Progenitor cell of endocrine pancreas (in vitro differentiated cells): Measurements from ENCODE around the gene NYAP2. TPM values are rescaled to one million over a fixed set of nuclear protein-coding genes. Genes with fewer than 3 reads are reported as not detected.
A peak's percentile ranks its signal among the peaks of the same experiment; 100 is the strongest.

ENCODE experiments used
- DNase-seq: peaks from one replicate; pipeline ENCODE4 v3.0.0; 2021; ENCODE audit warnings: low spot score; ENCODE audit not compliant: unreplicated experiment
- H3K27ac Mint-ChIP-seq: 2 replicates; pipeline ENCODE4 v1.8.0; 2021; ENCODE audit warnings: mild to moderate bottlenecking, moderate library complexity, mixed read lengths
- H3K27me3 Mint-ChIP-seq: 2 replicates; pipeline ENCODE4 v1.8.0; 2021; ENCODE audit warnings: mixed read lengths
- H3K36me3 Mint-ChIP-seq: 2 replicates; pipeline ENCODE4 v1.8.0; 2022; ENCODE audit warnings: mixed read lengths; ENCODE audit not compliant: insufficient read depth
- H3K4me1 Mint-ChIP-seq: 2 replicates; pipeline ENCODE4 v1.8.0; 2021; ENCODE audit warnings: low read depth, mixed read lengths
- H3K4me3 Mint-ChIP-seq: 2 replicates; pipeline ENCODE4 v1.8.0; 2021; ENCODE audit warnings: low read depth, mild to moderate bottlenecking, moderate library complexity, mixed read lengths
- H3K9me3 Mint-ChIP-seq: 2 replicates; pipeline ENCODE4 v1.8.0; 2021; ENCODE audit warnings: low read depth, mixed read lengths
- total RNA-seq: library from RNA; stranded (reverse); gene quantifications from 2 replicates; pipeline ENCODE4 v1.2.1, GENCODE V29; 2021
- TF ChIP-seq, protein P1 (sequence below): fragments of 200-600 bp; sonication (generic); IDR thresholded peaks from one replicate; pipeline ENCODE4 v1.5.0; 2021; ENCODE audit warnings: antibody characterized with exemption, mild to moderate bottlenecking; ENCODE audit not compliant: unreplicated experiment

Gene NYAP2
- total RNA-seq, 1 donor from 2014 or later: 0.10 TPM

GRCh38 chr2:225510796-225511195, 111.3 kb downstream of the NYAP2 start:
- Mint-ChIP-seq H3K27ac (no peak overlapping the region), H3K4me3 (no peak overlapping the region), H3K4me1 (peaks cover 9% of the 10 kb centered on the region), H3K9me3 (no peaks in the 10 kb centered on the region), H3K27me3 (peaks cover 4% of the 10 kb centered on the region), H3K36me3 (no peaks in the 10 kb centered on the region)
- TF ChIP-seq, protein P1, sequence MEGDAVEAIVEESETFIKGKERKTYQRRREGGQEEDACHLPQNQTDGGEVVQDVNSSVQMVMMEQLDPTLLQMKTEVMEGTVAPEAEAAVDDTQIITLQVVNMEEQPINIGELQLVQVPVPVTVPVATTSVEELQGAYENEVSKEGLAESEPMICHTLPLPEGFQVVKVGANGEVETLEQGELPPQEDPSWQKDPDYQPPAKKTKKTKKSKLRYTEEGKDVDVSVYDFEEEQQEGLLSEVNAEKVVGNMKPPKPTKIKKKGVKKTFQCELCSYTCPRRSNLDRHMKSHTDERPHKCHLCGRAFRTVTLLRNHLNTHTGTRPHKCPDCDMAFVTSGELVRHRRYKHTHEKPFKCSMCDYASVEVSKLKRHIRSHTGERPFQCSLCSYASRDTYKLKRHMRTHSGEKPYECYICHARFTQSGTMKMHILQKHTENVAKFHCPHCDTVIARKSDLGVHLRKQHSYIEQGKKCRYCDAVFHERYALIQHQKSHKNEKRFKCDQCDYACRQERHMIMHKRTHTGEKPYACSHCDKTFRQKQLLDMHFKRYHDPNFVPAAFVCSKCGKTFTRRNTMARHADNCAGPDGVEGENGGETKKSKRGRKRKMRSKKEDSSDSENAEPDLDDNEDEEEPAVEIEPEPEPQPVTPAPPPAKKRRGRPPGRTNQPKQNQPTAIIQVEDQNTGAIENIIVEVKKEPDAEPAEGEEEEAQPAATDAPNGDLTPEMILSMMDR: no peak
- DNase-seq: no peak

- no peaks in the 10 kb centered on the region for H3K36me3 Mint-ChIP-seq
- peaks cover 7% of the 10 kb centered on the region for H3K4me1 Mint-ChIP-seq
- H3K9me3 Mint-ChIP-seq: no peaks in the 10 kb centered on the region
Observed at GRCh38 chr2:225512469-225512868, 113.0 kb downstream of the NYAP2 start.

GRCh38 chr2:225512876-225513540, 113.5 kb downstream of the NYAP2 start:
- H3K4me3 Mint-ChIP-seq: no peak overlapping the region
- TF ChIP-seq, protein P1: no peak
- peaks cover 4% of the 10 kb centered on the region for H3K27me3 Mint-ChIP-seq
- no peaks in the 10 kb centered on the region for H3K9me3 Mint-ChIP-seq
- H3K27ac Mint-ChIP-seq: peak overlapping the region; percentile 43
- no peaks in the 10 kb centered on the region for H3K36me3 Mint-ChIP-seq
- DNase-seq: no peak
- H3K4me1 Mint-ChIP-seq: peaks cover 7% of the 10 kb centered on the region

More at GRCh38 chr2:225512469-225512868, 113.0 kb downstream of the NYAP2 start:
- Mint-ChIP-seq H3K27ac (no peak overlapping the region), H3K4me3 (no peak overlapping the region), H3K27me3 (peaks cover 4% of the 10 kb centered on the region)
- TF ChIP-seq, protein P1: no peak
- DNase-seq: no peak

- Mint-ChIP-seq H3K36me3 (no peaks in the 10 kb centered on the region), H3K4me3 (no peak overlapping the region), H3K27ac (no peak overlapping the region), H3K4me1 (peaks cover 7% of the 10 kb centered on the region), H3K27me3 (no peaks in the 10 kb centered on the region), H3K9me3 (no peaks in the 10 kb centered on the region)
- TF ChIP-seq, protein P1: no peak
- DNase-seq: no peak
Observed at GRCh38 chr2:225515033-225515432, 115.5 kb downstream of the NYAP2 start.

GRCh38 chr2:225526760-225527390, 127.4 kb downstream of the NYAP2 start:
- peaks cover 14% of the 10 kb centered on the region for H3K4me1 Mint-ChIP-seq

More at GRCh38 chr2:225526760-225527390, 127.4 kb downstream of the NYAP2 start:
- TF ChIP-seq, protein P1: no peak
- no peaks in the 10 kb centered on the region for H3K36me3 Mint-ChIP-seq
- no peaks in the 10 kb centered on the region for H3K9me3 Mint-ChIP-seq
- peak overlapping the region; percentile 46 for H3K27ac Mint-ChIP-seq
- H3K27me3 Mint-ChIP-seq: no peaks in the 10 kb centered on the region
- DNase-seq: no peak
- H3K4me3 Mint-ChIP-seq: no peak overlapping the region
